B cell (primary cell): Measurements from ENCODE around the gene KRT38.

Experiments used
- EZH2 ChIP-seq: IDR thresholded peaks from 2 replicates; pipeline ENCODE4 v1.6.1; 2012; ENCODE audit warnings: borderline replicate concordance, low read depth, mild to moderate bottlenecking, moderate library complexity, low read length; ENCODE audit not compliant: insufficient read depth, poor library complexity, severe bottlenecking
- TF ChIP-seq, protein P1 (sequence below): fragments of 200-600 bp; IDR thresholded peaks from one replicate; pipeline ENCODE4 v1.8.0; 2022; ENCODE audit warnings: antibody characterized with exemption, mild to moderate bottlenecking

DNA sequence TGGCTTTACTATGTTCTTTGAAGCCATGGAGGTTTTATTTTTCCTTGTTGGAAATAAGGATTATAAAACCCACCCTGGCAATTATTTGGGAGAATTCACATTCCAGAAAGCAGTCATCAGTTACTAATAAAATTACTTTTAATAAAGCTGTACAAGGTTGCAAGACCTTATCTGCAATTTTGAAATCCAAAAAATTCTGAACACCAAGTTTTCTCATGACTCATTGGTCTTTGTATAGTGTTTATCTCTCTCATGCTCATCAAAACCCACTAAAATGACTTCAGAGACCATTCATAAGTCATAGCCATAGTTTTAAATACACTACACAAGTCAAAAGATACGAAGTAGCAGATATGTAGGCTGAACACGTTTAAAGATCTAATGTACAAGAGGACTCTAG is 6.0 kb upstream of the KRT38 start:
- TF ChIP-seq, protein P1, sequence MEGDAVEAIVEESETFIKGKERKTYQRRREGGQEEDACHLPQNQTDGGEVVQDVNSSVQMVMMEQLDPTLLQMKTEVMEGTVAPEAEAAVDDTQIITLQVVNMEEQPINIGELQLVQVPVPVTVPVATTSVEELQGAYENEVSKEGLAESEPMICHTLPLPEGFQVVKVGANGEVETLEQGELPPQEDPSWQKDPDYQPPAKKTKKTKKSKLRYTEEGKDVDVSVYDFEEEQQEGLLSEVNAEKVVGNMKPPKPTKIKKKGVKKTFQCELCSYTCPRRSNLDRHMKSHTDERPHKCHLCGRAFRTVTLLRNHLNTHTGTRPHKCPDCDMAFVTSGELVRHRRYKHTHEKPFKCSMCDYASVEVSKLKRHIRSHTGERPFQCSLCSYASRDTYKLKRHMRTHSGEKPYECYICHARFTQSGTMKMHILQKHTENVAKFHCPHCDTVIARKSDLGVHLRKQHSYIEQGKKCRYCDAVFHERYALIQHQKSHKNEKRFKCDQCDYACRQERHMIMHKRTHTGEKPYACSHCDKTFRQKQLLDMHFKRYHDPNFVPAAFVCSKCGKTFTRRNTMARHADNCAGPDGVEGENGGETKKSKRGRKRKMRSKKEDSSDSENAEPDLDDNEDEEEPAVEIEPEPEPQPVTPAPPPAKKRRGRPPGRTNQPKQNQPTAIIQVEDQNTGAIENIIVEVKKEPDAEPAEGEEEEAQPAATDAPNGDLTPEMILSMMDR: no peak
- no peak for TF ChIP-seq EZH2
